OCI-LY3 (cell line): ENCODE results near the gene PEAK3.

Experiments
- H2AFZ ChIP-seq: fragments of 200-600, 300-600 bp; shearing (Covaris generic); 2 replicates; pipeline ENCODE4 v1.6.0; 2014; ENCODE audit warnings: antibody characterized with exemption, low read depth, low read length
- H3K27ac ChIP-seq: fragments of 200-600, 300-600 bp; sonication (generic); 2 replicates; pipeline ENCODE4 v1.5.1; 2014; ENCODE audit warnings: mild to moderate bottlenecking, low read length, moderate library complexity, mixed read lengths
- H3K27me3 ChIP-seq: fragments of 200-600, 300-600 bp; sonication (generic); 2 replicates; pipeline ENCODE4 v1.6.1; 2014; ENCODE audit warnings: low read depth, low read length, mixed read lengths
- H3K36me3 ChIP-seq: fragments of 200-600, 300-600 bp; sonication (generic); replicated peaks from 2 replicates; pipeline ENCODE3; 2014; ENCODE audit warnings: low read depth, low read length, mixed read lengths
- H3K4me1 ChIP-seq: fragments of 300-600, 200-600 bp; sonication (generic); 2 replicates; pipeline ENCODE4 v1.6.1; 2014; ENCODE audit warnings: low read length, mixed read lengths
- H3K4me2 ChIP-seq: fragments of 200-600, 300-600 bp; sonication (generic); 2 replicates; pipeline ENCODE4 v1.6.1; 2014; ENCODE audit warnings: low read length, mixed read lengths
- H3K4me3 ChIP-seq: fragments of 300-600, 200-600 bp; sonication (generic); 2 replicates; pipeline ENCODE4 v1.5.1; 2014; ENCODE audit warnings: antibody characterized with exemption, mild to moderate bottlenecking, low read length, moderate library complexity
- H3K79me2 ChIP-seq: fragments of 300-600, 200-600 bp; shearing (Covaris generic); 2 replicates; pipeline ENCODE4 v1.6.1; 2014; ENCODE audit warnings: mild to moderate bottlenecking, low read length, mixed read lengths
- H3K9ac ChIP-seq: fragments of 300-600, 200-600 bp; shearing (Covaris generic); 2 replicates; pipeline ENCODE4 v1.6.0; 2014; ENCODE audit warnings: mild to moderate bottlenecking, low read length, moderate library complexity
- H3K9me3 ChIP-seq: fragments of 200-600, 300-600 bp; shearing (Covaris generic); 2 replicates; pipeline ENCODE4 v1.6.1; 2014; ENCODE audit warnings: low read length, mixed read lengths; ENCODE audit not compliant: insufficient read depth
- H4K20me1 ChIP-seq: fragments of 200-600, 300-600 bp; sonication (generic); 2 replicates; pipeline ENCODE4 v1.6.1; 2016; ENCODE audit warnings: low read length, mixed read lengths; ENCODE audit not compliant: insufficient read depth
- EZH2phosphoT487 ChIP-seq: fragments of 200-600 bp; shearing (Covaris generic); IDR thresholded peaks from 2 replicates; pipeline ENCODE4 v1.6.1; 2018; ENCODE audit warnings: antibody characterized with exemption, mixed run types, low read depth
- TF ChIP-seq, protein P1 (sequence below): fragments of 200-600, 300-600 bp; sonication (generic); IDR thresholded peaks from 2 replicates; pipeline ENCODE4 v1.5.1; 2014; ENCODE audit warnings: antibody characterized with exemption, low read length, low read depth

Gene PEAK3

GRCh38 chr19:2244486-2244885, 37.5 kb downstream of the PEAK3 start:
- Histone ChIP-seq H3K36me3 (peaks cover 75% of the 10 kb centered on the region), H2AFZ (no peak overlapping the region), H3K4me3 (no peak overlapping the region), H3K9me3 (no peaks in the 10 kb centered on the region), H3K4me2 (no peak overlapping the region), H3K9ac (no peak overlapping the region), H3K27me3 (no peaks in the 10 kb centered on the region), H3K4me1 (peaks cover 4% of the 10 kb centered on the region; the same call in 1 of the 2 replicates), H4K20me1 (peaks cover 70% of the 10 kb centered on the region), H3K79me2 (peaks cover 45% of the 10 kb centered on the region), H3K27ac (no peak overlapping the region)
- TF ChIP-seq, protein P1, sequence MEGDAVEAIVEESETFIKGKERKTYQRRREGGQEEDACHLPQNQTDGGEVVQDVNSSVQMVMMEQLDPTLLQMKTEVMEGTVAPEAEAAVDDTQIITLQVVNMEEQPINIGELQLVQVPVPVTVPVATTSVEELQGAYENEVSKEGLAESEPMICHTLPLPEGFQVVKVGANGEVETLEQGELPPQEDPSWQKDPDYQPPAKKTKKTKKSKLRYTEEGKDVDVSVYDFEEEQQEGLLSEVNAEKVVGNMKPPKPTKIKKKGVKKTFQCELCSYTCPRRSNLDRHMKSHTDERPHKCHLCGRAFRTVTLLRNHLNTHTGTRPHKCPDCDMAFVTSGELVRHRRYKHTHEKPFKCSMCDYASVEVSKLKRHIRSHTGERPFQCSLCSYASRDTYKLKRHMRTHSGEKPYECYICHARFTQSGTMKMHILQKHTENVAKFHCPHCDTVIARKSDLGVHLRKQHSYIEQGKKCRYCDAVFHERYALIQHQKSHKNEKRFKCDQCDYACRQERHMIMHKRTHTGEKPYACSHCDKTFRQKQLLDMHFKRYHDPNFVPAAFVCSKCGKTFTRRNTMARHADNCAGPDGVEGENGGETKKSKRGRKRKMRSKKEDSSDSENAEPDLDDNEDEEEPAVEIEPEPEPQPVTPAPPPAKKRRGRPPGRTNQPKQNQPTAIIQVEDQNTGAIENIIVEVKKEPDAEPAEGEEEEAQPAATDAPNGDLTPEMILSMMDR: no peak
- TF ChIP-seq EZH2phosphoT487: no peak

DNA sequence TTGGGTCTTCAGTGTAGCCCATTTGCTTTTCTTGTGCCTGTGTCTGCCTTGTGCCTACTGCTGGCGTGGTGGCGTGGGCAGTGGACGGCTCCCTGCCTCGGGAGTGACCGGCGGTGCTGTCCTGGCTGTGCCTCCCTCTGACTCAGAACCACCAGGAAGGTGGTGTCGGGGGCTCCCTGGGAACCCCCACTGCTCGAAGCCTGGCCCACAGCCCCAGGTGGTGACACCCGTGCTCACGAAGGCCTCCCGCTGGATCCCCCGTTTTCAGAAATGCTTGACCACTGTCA, 37.9 kb downstream of the PEAK3 start:
- Histone ChIP-seq H3K4me3 (no peak overlapping the region), H3K27ac (no peak overlapping the region), H2AFZ (no peak overlapping the region), H3K9me3 (no peaks in the 10 kb centered on the region), H4K20me1 (peaks cover 74% of the 10 kb centered on the region), H3K79me2 (peaks cover 49% of the 10 kb centered on the region), H3K4me1 (peaks cover 8% of the 10 kb centered on the region; the same call in 1 of the 2 replicates), H3K4me2 (no peak overlapping the region), H3K36me3 (peaks cover 77% of the 10 kb centered on the region), H3K9ac (no peak overlapping the region), H3K27me3 (no peaks in the 10 kb centered on the region)
- TF ChIP-seq, protein P1: no peak
- TF ChIP-seq EZH2phosphoT487: no peak

DNA sequence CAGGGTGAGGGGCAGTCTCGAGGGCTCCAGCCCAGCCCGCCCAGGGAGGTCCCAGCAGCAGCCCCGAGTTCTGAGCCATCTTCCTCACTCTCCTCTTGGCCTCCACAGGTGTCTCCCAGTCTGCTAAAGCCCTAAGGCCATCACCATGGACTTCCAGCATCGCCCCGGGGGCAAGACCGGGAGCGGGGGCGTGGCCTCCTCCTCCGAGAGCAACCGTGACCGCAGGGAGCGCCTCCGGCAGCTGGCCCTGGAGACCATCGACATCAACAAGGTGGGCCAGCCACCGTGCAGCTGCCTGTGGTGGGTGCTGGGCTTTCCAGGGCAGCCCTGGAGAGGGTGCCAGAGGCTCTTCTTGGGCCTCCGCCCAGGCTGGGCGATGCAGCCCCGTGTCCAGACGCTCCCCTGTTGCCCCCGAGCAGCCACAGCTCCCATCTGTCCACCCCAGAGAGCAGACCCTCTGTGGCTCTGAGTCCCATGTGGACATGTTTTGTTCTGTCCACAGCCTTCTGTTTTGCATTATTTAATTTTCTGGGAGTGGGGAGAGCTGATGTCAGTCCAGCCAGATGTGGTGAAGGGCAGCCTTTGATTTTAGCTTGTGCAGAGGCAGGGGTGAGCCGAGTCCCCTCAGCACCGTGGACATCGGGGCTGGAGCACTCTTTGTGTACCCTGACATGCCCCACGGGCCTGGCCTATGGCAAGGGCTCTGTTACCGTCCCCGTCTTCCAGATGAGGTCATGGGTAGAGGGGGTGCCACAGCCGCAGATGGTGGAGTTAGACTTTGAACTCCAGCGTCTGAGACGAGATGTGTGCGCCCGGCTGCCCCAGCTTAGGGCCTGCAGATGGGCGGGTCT, 38.5 kb downstream of the PEAK3 start:
- Histone ChIP-seq H4K20me1 (peaks cover 76% of the 10 kb centered on the region), H3K4me1 (peaks cover 13% of the 10 kb centered on the region), H3K9ac (no peak overlapping the region), H2AFZ (no peak overlapping the region), H3K9me3 (no peaks in the 10 kb centered on the region), H3K4me2 (no peak overlapping the region), H3K36me3 (peaks cover 79% of the 10 kb centered on the region), H3K27ac (no peak overlapping the region), H3K79me2 (peaks cover 55% of the 10 kb centered on the region), H3K4me3 (no peak overlapping the region), H3K27me3 (no peaks in the 10 kb centered on the region)
- TF ChIP-seq, protein P1: no peak
- TF ChIP-seq EZH2phosphoT487: no peak

DNA sequence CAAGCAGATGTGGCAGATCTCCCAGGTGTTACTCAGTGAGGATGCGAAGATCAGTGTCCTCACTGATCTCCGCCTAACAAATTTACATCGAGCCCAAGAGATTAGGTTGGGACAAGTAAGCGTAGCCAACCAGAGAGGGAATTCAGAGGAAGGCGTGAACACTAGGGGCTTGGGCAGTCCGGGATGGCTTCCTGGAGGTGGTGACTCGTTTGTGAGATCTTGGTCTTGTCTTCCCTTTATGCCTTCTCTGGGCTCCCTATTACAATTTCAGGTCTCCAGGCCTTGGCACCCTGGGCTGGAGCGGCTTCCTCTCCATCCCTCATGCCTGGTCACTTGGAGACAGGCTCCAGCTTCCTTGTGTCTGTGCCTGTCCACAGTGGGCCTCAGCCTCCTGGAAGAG, 39.2 kb downstream of the PEAK3 start:
- TF ChIP-seq, protein P1: no peak
- no peak for TF ChIP-seq EZH2phosphoT487
- Histone ChIP-seq H4K20me1 (peaks cover 78% of the 10 kb centered on the region), H3K4me1 (peaks cover 20% of the 10 kb centered on the region), H3K27me3 (no peaks in the 10 kb centered on the region), H3K4me3 (no peak overlapping the region), H3K36me3 (peaks cover 81% of the 10 kb centered on the region), H3K27ac (no peak overlapping the region), H2AFZ (no peak overlapping the region), H3K4me2 (no peak overlapping the region), H3K9ac (no peak overlapping the region), H3K79me2 (peaks cover 62% of the 10 kb centered on the region), H3K9me3 (no peaks in the 10 kb centered on the region)
